Loucy (cell line): Measurements from ENCODE around the gene GPR78.

Experiments
- H2AFZ ChIP-seq: fragments of 200-600 bp; sonication (generic); 2 replicates; pipeline ENCODE4 v1.6.0; 2016; ENCODE audit warnings: antibody characterized with exemption, mild to moderate bottlenecking, low read length, moderate library complexity
- H3F3A ChIP-seq: fragments of 200-600 bp; 2 replicates; pipeline ENCODE4 v1.6.0; 2016; ENCODE audit warnings: antibody characterized with exemption, low read depth, mild to moderate bottlenecking
- H3K27me3 ChIP-seq: fragments of 200-600 bp; sonication (generic); 2 replicates; pipeline ENCODE4 v1.6.1; 2014; ENCODE audit warnings: low read length, mild to moderate bottlenecking; ENCODE audit not compliant: insufficient read depth, poor library complexity, severe bottlenecking
- H3K36me3 ChIP-seq: fragments of 200-600 bp; sonication (generic); 2 replicates; pipeline ENCODE4 v1.6.1; 2016; ENCODE audit warnings: low read length; ENCODE audit not compliant: insufficient read depth
- H3K4me1 ChIP-seq: fragments of 200-600 bp; sonication (generic); 2 replicates; pipeline ENCODE4 v1.5.1; 2014; ENCODE audit warnings: low read length, mild to moderate bottlenecking; ENCODE audit not compliant: insufficient read depth, poor library complexity, severe bottlenecking
- H3K4me2 ChIP-seq: fragments of 200-600 bp; sonication (generic); 2 replicates; pipeline ENCODE4 v1.6.0; 2014; ENCODE audit warnings: antibody characterized with exemption, low read length, low read depth, mild to moderate bottlenecking; ENCODE audit not compliant: poor library complexity, severe bottlenecking
- H3K4me3 ChIP-seq: fragments of 200-600 bp; sonication (generic); 2 replicates; pipeline ENCODE4 v1.5.1; 2014; ENCODE audit warnings: low read length, mild to moderate bottlenecking, mixed read lengths; ENCODE audit not compliant: poor library complexity, severe bottlenecking
- H3K79me2 ChIP-seq: fragments of 200-600 bp; sonication (generic); 2 replicates; pipeline ENCODE4 v1.6.1; 2014; ENCODE audit warnings: low read length; ENCODE audit not compliant: insufficient read depth
- H3K9ac ChIP-seq: fragments of 200-600 bp; sonication (generic); 2 replicates; pipeline ENCODE4 v1.6.0; 2014; ENCODE audit warnings: mild to moderate bottlenecking, low read depth, low read length, moderate library complexity; ENCODE audit not compliant: poor library complexity, severe bottlenecking
- H3K9me2 ChIP-seq: fragments of 200-600 bp; sonication (generic); replicated peaks from 2 replicates; pipeline ENCODE4 v1.6.1; 2016; ENCODE audit warnings: low read depth, low read length, mixed read lengths
- H3K9me3 ChIP-seq: fragments of 200-600 bp; sonication (generic); 2 replicates; pipeline ENCODE4 v1.6.1; 2014; ENCODE audit warnings: mild to moderate bottlenecking, antibody characterized with exemption, low read length, low read depth; ENCODE audit not compliant: insufficient read depth
- H4K20me1 ChIP-seq: fragments of 200-600 bp; sonication (generic); 2 replicates; pipeline ENCODE4 v1.6.0; 2014; ENCODE audit warnings: antibody characterized with exemption, low read length, mild to moderate bottlenecking; ENCODE audit not compliant: insufficient read depth, poor library complexity, severe bottlenecking
- EZH2phosphoT487 ChIP-seq: fragments of 200-600 bp; IDR thresholded peaks from 2 replicates; pipeline ENCODE4 v1.6.1; 2018; ENCODE audit warnings: antibody characterized with exemption, mild to moderate bottlenecking, moderate library complexity, borderline replicate concordance
- TF ChIP-seq, protein P1 (sequence below): fragments of 200-600 bp; sonication (generic); conservative IDR thresholded peaks from 2 replicates; pipeline ENCODE4 v1.5.1; 2014; ENCODE audit warnings: mild to moderate bottlenecking, antibody characterized with exemption, low read length

GPR78 gene

DNA sequence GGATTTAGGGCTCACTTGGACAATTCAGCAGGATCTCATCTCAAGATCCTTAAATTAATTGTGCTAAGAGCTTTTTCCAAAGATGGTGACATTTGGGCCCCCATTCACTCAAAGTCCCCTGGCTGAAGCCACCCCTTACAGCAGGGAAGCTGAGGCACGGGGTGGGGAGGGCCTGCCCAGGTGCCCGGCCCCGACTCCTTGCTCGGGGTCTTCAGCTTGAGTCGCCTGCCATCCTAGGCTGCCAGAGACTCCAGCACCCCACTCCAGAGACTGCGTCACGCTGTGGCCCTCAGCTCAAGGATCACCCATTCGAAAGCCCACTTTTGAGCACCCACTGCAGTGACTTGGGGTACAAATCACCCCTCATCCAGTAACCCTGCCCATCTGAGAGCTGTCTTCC lies 39.2 kb upstream of the GPR78 start:
- no peaks in the 10 kb centered on the region for H3K36me3 ChIP-seq
- no peak overlapping the region for H3K9ac ChIP-seq
- no peaks in the 10 kb centered on the region for H3K9me2 ChIP-seq
- H3K4me2 ChIP-seq, result no peak overlapping the region
- no peaks in the 10 kb centered on the region for H3F3A ChIP-seq
- H3K9me3 ChIP-seq, result peaks cover 25% of the 10 kb centered on the region; the same call in 1 of the 2 replicates
- H4K20me1 ChIP-seq, result no peaks in the 10 kb centered on the region
- no peaks in the 10 kb centered on the region for H3K27me3 ChIP-seq
- H3K4me1 ChIP-seq, result no peaks in the 10 kb centered on the region
- no peak overlapping the region for H2AFZ ChIP-seq
- no peak overlapping the region for H3K4me3 ChIP-seq
- TF ChIP-seq EZH2phosphoT487, result no peak
- TF ChIP-seq, protein P1, sequence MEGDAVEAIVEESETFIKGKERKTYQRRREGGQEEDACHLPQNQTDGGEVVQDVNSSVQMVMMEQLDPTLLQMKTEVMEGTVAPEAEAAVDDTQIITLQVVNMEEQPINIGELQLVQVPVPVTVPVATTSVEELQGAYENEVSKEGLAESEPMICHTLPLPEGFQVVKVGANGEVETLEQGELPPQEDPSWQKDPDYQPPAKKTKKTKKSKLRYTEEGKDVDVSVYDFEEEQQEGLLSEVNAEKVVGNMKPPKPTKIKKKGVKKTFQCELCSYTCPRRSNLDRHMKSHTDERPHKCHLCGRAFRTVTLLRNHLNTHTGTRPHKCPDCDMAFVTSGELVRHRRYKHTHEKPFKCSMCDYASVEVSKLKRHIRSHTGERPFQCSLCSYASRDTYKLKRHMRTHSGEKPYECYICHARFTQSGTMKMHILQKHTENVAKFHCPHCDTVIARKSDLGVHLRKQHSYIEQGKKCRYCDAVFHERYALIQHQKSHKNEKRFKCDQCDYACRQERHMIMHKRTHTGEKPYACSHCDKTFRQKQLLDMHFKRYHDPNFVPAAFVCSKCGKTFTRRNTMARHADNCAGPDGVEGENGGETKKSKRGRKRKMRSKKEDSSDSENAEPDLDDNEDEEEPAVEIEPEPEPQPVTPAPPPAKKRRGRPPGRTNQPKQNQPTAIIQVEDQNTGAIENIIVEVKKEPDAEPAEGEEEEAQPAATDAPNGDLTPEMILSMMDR, result no peak
- H3K79me2 ChIP-seq, result no peaks in the 10 kb centered on the region

DNA sequence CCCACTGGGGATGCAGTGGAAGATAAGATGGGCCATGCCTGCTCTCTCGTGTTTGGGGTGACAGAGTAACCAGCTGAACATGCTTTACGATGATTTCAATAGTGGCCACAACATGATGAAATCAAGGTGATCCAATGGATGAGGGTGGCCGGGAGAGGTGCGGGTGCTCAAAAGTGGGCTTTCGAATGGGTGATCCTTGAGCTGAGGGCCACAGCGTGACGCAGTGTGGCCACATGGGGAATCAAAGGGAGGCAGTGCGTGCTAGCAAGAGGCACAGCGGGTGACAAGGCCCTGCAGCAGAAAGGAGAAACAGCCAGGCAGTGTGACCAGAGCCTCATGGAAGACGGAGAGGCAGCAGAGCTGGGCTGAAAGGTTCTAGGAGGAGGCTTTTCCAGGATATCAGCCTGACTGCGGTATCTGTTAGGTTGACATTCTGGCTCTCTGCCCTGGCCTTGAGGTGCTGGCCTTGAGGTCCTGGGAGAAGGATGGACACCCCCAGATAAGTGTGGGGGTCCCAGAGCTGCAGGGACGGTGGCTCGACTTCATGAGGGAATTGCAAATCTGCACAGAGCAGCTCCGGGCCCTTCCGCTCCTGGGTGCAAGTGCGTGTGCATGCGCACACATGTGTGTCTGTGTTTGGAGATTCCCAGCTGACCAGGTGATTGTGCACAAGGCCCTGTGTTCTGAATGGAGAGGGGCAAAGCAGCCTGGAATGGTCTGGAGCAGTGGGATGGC lies 38.0 kb upstream of the GPR78 start:
- Histone ChIP-seq H3K9ac (no peak overlapping the region), H3K9me3 (peaks cover 16% of the 10 kb centered on the region; the same call in 1 of the 2 replicates), H2AFZ (no peak overlapping the region), H3K9me2 (no peaks in the 10 kb centered on the region), H3F3A (no peaks in the 10 kb centered on the region), H4K20me1 (no peaks in the 10 kb centered on the region), H3K79me2 (no peaks in the 10 kb centered on the region), H3K4me2 (no peak overlapping the region), H3K27me3 (no peaks in the 10 kb centered on the region), H3K36me3 (no peaks in the 10 kb centered on the region), H3K4me3 (no peak overlapping the region), H3K4me1 (no peaks in the 10 kb centered on the region)
- TF ChIP-seq, protein P1, result no peak
- TF ChIP-seq EZH2phosphoT487, result no peak

DNA sequence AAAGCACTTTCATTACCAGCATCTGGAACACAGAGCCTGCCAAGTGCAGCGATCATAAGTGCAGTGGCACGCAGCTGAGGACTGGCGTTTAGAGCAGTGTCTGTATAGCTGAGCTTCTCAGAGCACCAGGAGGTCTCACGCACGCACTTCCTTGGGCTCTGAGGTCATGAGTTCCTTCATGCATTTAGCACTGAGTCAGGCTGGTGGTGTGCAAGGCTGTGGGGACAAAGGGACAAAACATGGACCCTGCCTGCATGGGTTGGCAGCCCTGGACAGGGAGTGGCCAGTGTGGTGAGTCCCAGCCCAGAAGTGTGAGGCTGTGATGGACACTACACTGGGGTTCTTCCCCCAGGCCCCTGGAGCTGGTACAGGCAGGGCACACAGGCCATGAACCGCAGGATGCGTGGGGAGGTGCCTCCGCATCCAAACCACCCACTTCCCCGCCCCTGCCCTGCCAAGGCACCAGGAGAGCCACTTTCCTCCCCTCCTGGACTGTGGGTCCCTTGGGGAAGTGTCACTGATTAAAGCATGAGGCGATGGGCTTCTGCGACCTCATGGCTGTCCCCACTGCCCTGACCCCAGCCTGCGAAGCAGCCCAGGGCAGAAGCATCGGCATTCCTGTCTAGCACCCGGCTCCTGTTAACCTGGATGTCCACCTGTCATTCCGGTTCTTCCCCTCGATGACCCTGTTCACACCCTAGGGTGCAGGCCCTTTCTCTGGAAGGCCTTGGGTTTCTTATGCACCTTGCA lies 37.2 kb upstream of the GPR78 start:
- no peaks in the 10 kb centered on the region for H3K9me2 ChIP-seq
- H2AFZ ChIP-seq, result no peak overlapping the region
- peaks cover 18% of the 10 kb centered on the region; the same call in 1 of the 2 replicates for H3K9me3 ChIP-seq
- no peaks in the 10 kb centered on the region for H4K20me1 ChIP-seq
- no peaks in the 10 kb centered on the region for H3K79me2 ChIP-seq
- no peak overlapping the region for H3K9ac ChIP-seq
- no peaks in the 10 kb centered on the region for H3K4me1 ChIP-seq
- no peak overlapping the region for H3K4me2 ChIP-seq
- TF ChIP-seq EZH2phosphoT487, result no peak
- TF ChIP-seq, protein P1, result no peak
- no peaks in the 10 kb centered on the region for H3K27me3 ChIP-seq
- no peaks in the 10 kb centered on the region for H3F3A ChIP-seq
- H3K4me3 ChIP-seq, result no peak overlapping the region
- H3K36me3 ChIP-seq, result no peaks in the 10 kb centered on the region
